ENCODE measurements around the gene REXO1. TPM values are rescaled to one million over a fixed set of nuclear protein-coding genes. Genes with fewer than 3 reads are reported as not detected.

REXO1 gene
- total RNA-seq, 2 experiments from 2014 or later, result 39.8 to 47.6 TPM

GRCh38 chr19:1811472-1811894, 36.8 kb downstream of the REXO1 start:
- Mint-ChIP-seq H3K4me3 (peak overlapping the region; percentile 75), H3K27me3 (ENCODE audit: low read depth) (no peaks in the 10 kb centered on the region), H3K27ac (peak overlapping the region; percentile 22), H3K4me1 (ENCODE audit: low read depth) (peaks cover 13% of the 10 kb centered on the region), H3K36me3 (ENCODE audit: low read depth) (peaks cover 1% of the 10 kb centered on the region), H3K9me3 (no peaks in the 10 kb centered on the region)
- DNase-seq, result peak; percentile 72
- intact Hi-C loops (cut with micrococcal nuclease), result loop anchor here (5.0 kb wide), 1 partner anchor 34 kb away; no protein-coding TSS in a partner anchor
- CTCF ChIA-PET, result interaction anchor here (1.1 to 1.7 kb wide), 2 partner anchors 18 to 27 kb away, joined by 4 to 6 read pairs; no protein-coding TSS in a partner anchor

- Mint-ChIP-seq H3K36me3 (ENCODE audit: low read depth) (no peaks in the 10 kb centered on the region), H3K27me3 (ENCODE audit: low read depth) (no peaks in the 10 kb centered on the region), H3K4me1 (ENCODE audit: low read depth) (peaks cover 13% of the 10 kb centered on the region), H3K4me3 (no peak overlapping the region), H3K9me3 (no peaks in the 10 kb centered on the region), H3K27ac (no peak overlapping the region)
- DNase-seq, result no peak
- intact Hi-C loops (cut with micrococcal nuclease), result loop anchor here (5.0 kb wide), 1 partner anchor 33 kb away; no protein-coding TSS in a partner anchor
- CTCF ChIA-PET, result interaction anchor here (1.1 to 1.7 kb wide), 2 partner anchors 17 to 28 kb away, joined by 4 to 6 read pairs; no protein-coding TSS in a partner anchor
Observed at GRCh38 chr19:1810439-1811160, 37.7 kb downstream of the REXO1 start.

- H3K4me3 Mint-ChIP-seq, result no peak overlapping the region
- intact Hi-C loops (cut with micrococcal nuclease), result loop anchor here (5.0 kb wide), 1 partner anchor 32 kb away; no protein-coding TSS in a partner anchor
Observed at GRCh38 chr19:1809678-1810077, 38.6 kb downstream of the REXO1 start.

GRCh38 chr19:1808395-1808731, 39.9 kb downstream of the REXO1 start:
- Mint-ChIP-seq H3K27ac (no peak overlapping the region), H3K4me3 (no peak overlapping the region), H3K4me1 (ENCODE audit: low read depth) (peaks cover 13% of the 10 kb centered on the region), H3K36me3 (ENCODE audit: low read depth) (no peaks in the 10 kb centered on the region), H3K9me3 (no peaks in the 10 kb centered on the region), H3K27me3 (ENCODE audit: low read depth) (no peaks in the 10 kb centered on the region)
- no peak for DNase-seq
- intact Hi-C loops (cut with micrococcal nuclease), result no loop called here
- CTCF ChIA-PET, result interaction anchor here (2.0 kb wide), 1 partner anchor 20 kb away, joined by 7 read pairs; no protein-coding TSS in a partner anchor

More at GRCh38 chr19:1809678-1810077, 38.6 kb downstream of the REXO1 start:
- no peaks in the 10 kb centered on the region for H3K36me3 Mint-ChIP-seq (ENCODE audit: low read depth)
- CTCF ChIA-PET, result interaction anchor here (1.7 to 2.0 kb wide), 2 partner anchors 16 to 21 kb away, joined by 6 to 7 read pairs; no protein-coding TSS in a partner anchor
- peaks cover 13% of the 10 kb centered on the region for H3K4me1 Mint-ChIP-seq (ENCODE audit: low read depth)
- no peak for DNase-seq
- H3K9me3 Mint-ChIP-seq, result no peaks in the 10 kb centered on the region
- H3K27me3 Mint-ChIP-seq (ENCODE audit: low read depth), result no peaks in the 10 kb centered on the region
- H3K27ac Mint-ChIP-seq, result no peak overlapping the region

- Mint-ChIP-seq H3K36me3 (ENCODE audit: low read depth) (no peaks in the 10 kb centered on the region), H3K4me1 (ENCODE audit: low read depth) (peaks cover 9% of the 10 kb centered on the region), H3K4me3 (no peak overlapping the region), H3K27ac (no peak overlapping the region), H3K27me3 (ENCODE audit: low read depth) (no peaks in the 10 kb centered on the region), H3K9me3 (no peaks in the 10 kb centered on the region)
- intact Hi-C loops (cut with micrococcal nuclease), result no loop called here
- CTCF ChIA-PET, result interaction anchor here (2.0 kb wide), 1 partner anchor 20 kb away, joined by 7 read pairs; no protein-coding TSS in a partner anchor
- DNase-seq, result no peak
Observed at GRCh38 chr19:1807695-1808394, 40.4 kb downstream of the REXO1 start.

- Mint-ChIP-seq H3K4me3 (no peak overlapping the region), H3K27me3 (ENCODE audit: low read depth) (no peaks in the 10 kb centered on the region), H3K4me1 (ENCODE audit: low read depth) (peaks cover 4% of the 10 kb centered on the region)
Observed at GRCh38 chr19:1807030-1807694, 41.1 kb downstream of the REXO1 start.

GRCh38 chr19:1806184-1807029, 41.9 kb downstream of the REXO1 start:
- H3K27me3 Mint-ChIP-seq (ENCODE audit: low read depth), result no peaks in the 10 kb centered on the region
- intact Hi-C loops (cut with micrococcal nuclease), result no loop called here

More at GRCh38 chr19:1807030-1807694, 41.1 kb downstream of the REXO1 start:
- intact Hi-C loops (cut with micrococcal nuclease), result no loop called here
- DNase-seq, result no peak
- H3K9me3 Mint-ChIP-seq, result no peaks in the 10 kb centered on the region
- H3K27ac Mint-ChIP-seq, result no peak overlapping the region
- CTCF ChIA-PET, result no interaction called here
- no peaks in the 10 kb centered on the region for H3K36me3 Mint-ChIP-seq (ENCODE audit: low read depth)

GRCh38 chr19:1805401-1806183, 42.7 kb downstream of the REXO1 start:
- no peaks in the 10 kb centered on the region for H3K9me3 Mint-ChIP-seq
- intact Hi-C loops (cut with micrococcal nuclease), result no loop called here
- CTCF ChIA-PET, result no interaction called here
- H3K4me1 Mint-ChIP-seq (ENCODE audit: low read depth), result no peaks in the 10 kb centered on the region
- no peak for DNase-seq
- H3K36me3 Mint-ChIP-seq (ENCODE audit: low read depth), result no peaks in the 10 kb centered on the region
- no peak overlapping the region for H3K27ac Mint-ChIP-seq
- no peak overlapping the region for H3K4me3 Mint-ChIP-seq
- no peaks in the 10 kb centered on the region for H3K27me3 Mint-ChIP-seq (ENCODE audit: low read depth)

More at GRCh38 chr19:1806184-1807029, 41.9 kb downstream of the REXO1 start:
- peaks cover 1% of the 10 kb centered on the region for H3K4me1 Mint-ChIP-seq (ENCODE audit: low read depth)
- no peak overlapping the region for H3K4me3 Mint-ChIP-seq
- H3K36me3 Mint-ChIP-seq (ENCODE audit: low read depth), result no peaks in the 10 kb centered on the region
- DNase-seq, result no peak
- H3K9me3 Mint-ChIP-seq, result no peaks in the 10 kb centered on the region
- CTCF ChIA-PET, result no interaction called here
- no peak overlapping the region for H3K27ac Mint-ChIP-seq

- intact Hi-C loops (cut with micrococcal nuclease), result no loop called here
- no peak for DNase-seq
- H3K9me3 Mint-ChIP-seq, result no peaks in the 10 kb centered on the region
- no peaks in the 10 kb centered on the region for H3K27me3 Mint-ChIP-seq (ENCODE audit: low read depth)
- no peaks in the 10 kb centered on the region for H3K36me3 Mint-ChIP-seq (ENCODE audit: low read depth)
- H3K4me1 Mint-ChIP-seq (ENCODE audit: low read depth), result no peaks in the 10 kb centered on the region
- CTCF ChIA-PET, result interaction anchor here (0.8 kb wide), 1 partner anchor 23 kb away, joined by 3 read pairs; no protein-coding TSS in a partner anchor
- no peak overlapping the region for H3K4me3 Mint-ChIP-seq
- H3K27ac Mint-ChIP-seq, result no peak overlapping the region
Observed at GRCh38 chr19:1804858-1805257, 43.4 kb downstream of the REXO1 start.

- H3K4me1 Mint-ChIP-seq (ENCODE audit: low read depth), result peaks cover 5% of the 10 kb centered on the region
- H3K27ac Mint-ChIP-seq, result no peak overlapping the region
- intact Hi-C loops (cut with micrococcal nuclease), result loop anchor here (10.0 kb wide), 1 partner anchor 255 kb away; no protein-coding TSS in a partner anchor
- CTCF ChIA-PET, result interaction anchor here (1.4 kb wide), 1 partner anchor 20 kb away, joined by 5 read pairs; no protein-coding TSS in a partner anchor
- no peaks in the 10 kb centered on the region for H3K9me3 Mint-ChIP-seq
- H3K4me3 Mint-ChIP-seq, result no peak overlapping the region
- no peaks in the 10 kb centered on the region for H3K36me3 Mint-ChIP-seq (ENCODE audit: low read depth)
- H3K27me3 Mint-ChIP-seq (ENCODE audit: low read depth), result peaks cover 12% of the 10 kb centered on the region
- DNase-seq, result no peak
Observed at GRCh38 chr19:1799695-1800342, 48.5 kb downstream of the REXO1 start.
